ENCODE results near the gene CER1.

- TF ChIP-seq CTCF (IDR thresholded peaks at IDR 0.05; ENCODE audit: extremely low read depth in 1 of 2, insufficient read depth in 1 of 2, low read depth in 1 of 2, low read length in 2 of 2), result no peak
- TF ChIP-seq JUN (IDR thresholded peaks at IDR 0.05; ENCODE audit: borderline replicate concordance, insufficient read depth, insufficient read length, low read depth), result no peak
- TF ChIP-seq MYC (IDR thresholded peaks at IDR 0.05; ENCODE audit: low read depth, low read length), result no peak
- no peak for TF ChIP-seq POLR2A (IDR thresholded peaks at IDR 0.05; ENCODE audit: low read depth, low read length)
- TF ChIP-seq FOS (IDR thresholded peaks at IDR 0.05; ENCODE audit: borderline replicate concordance, insufficient read depth, low read length), result no peak
- no peak for TF ChIP-seq MAX (IDR thresholded peaks at IDR 0.05; ENCODE audit: insufficient read depth, insufficient read length)
These were observed 45.1 kb downstream of the CER1 start for GRCh38 chr9:14677396-14677795.

Data from endothelial cell of umbilical vein (primary cell).